ENCODE data around the gene MPP2. TPM values are rescaled to one million over a fixed set of nuclear protein-coding genes. Genes with fewer than 3 reads are reported as not detected.

Gene MPP2
- total RNA-seq, 1 donor from 2014 or later, result not detected

GRCh38 chr17:43877451-43878155 lies 29.7 kb downstream of the MPP2 start:
- ChIA-PET CTCF (interaction anchor here (0.9 to 1.7 kb wide), 4 partner anchors 18 to 291 kb away, joined by 3 to 8 read pairs (median 4); no protein-coding TSS in a partner anchor), POLR2A (interaction anchor here (0.6 kb wide), 1 partner anchor 33 kb away, joined by 3 read pairs; no protein-coding TSS in a partner anchor)
- ATAC-seq (ENCODE audit: low read depth) (no peak), DNase-seq (no peak)
- Mint-ChIP-seq H3K36me3 (ENCODE audit: low read depth) (no peaks in the 10 kb centered on the region), H3K27me3 (peaks cover 25% of the 10 kb centered on the region), H3K4me1 (no peaks in the 10 kb centered on the region), H3K27ac (no peak overlapping the region), H3K4me3 (no peak overlapping the region), H3K9me3 (no peaks in the 10 kb centered on the region)
- TF ChIP-seq, protein P1, sequence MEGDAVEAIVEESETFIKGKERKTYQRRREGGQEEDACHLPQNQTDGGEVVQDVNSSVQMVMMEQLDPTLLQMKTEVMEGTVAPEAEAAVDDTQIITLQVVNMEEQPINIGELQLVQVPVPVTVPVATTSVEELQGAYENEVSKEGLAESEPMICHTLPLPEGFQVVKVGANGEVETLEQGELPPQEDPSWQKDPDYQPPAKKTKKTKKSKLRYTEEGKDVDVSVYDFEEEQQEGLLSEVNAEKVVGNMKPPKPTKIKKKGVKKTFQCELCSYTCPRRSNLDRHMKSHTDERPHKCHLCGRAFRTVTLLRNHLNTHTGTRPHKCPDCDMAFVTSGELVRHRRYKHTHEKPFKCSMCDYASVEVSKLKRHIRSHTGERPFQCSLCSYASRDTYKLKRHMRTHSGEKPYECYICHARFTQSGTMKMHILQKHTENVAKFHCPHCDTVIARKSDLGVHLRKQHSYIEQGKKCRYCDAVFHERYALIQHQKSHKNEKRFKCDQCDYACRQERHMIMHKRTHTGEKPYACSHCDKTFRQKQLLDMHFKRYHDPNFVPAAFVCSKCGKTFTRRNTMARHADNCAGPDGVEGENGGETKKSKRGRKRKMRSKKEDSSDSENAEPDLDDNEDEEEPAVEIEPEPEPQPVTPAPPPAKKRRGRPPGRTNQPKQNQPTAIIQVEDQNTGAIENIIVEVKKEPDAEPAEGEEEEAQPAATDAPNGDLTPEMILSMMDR (IDR thresholded peaks at IDR 0.05), result no peak
- intact Hi-C loops (cut with micrococcal nuclease), result loop anchor here (1.0 to 2.0 kb wide), 4 partner anchors 61 to 291 kb away; no protein-coding TSS in a partner anchor

DNA sequence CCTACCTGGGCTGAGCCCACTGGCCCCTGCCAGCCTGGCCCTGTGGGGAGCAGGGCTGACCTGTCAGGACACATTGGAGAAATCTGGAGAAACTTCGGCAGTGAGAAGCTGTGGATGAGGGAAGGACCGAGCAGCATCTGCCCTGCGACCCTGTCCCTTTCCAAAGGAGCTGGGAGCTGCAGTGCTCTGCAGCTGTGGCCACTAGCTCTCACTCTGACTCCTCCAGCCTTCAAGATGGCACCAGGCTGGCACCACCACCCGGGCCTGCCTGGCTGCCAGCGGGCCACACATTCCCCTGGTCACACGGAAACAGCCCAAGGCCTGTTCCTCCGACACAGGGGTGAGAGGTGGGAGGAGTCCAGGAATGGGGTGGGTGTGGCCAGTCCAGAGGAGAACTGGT lies 30.3 kb downstream of the MPP2 start:
- ATAC-seq (ENCODE audit: low read depth) (no peak), DNase-seq (no peak)
- Mint-ChIP-seq H3K36me3 (ENCODE audit: low read depth) (no peaks in the 10 kb centered on the region), H3K27me3 (peaks cover 25% of the 10 kb centered on the region), H3K27ac (no peak overlapping the region), H3K4me1 (no peaks in the 10 kb centered on the region), H3K4me3 (no peak overlapping the region), H3K9me3 (no peaks in the 10 kb centered on the region)
- TF ChIP-seq, protein P1 (IDR thresholded peaks at IDR 0.05), result no peak
- POLR2A ChIA-PET, result no interaction called here
- intact Hi-C loops (cut with micrococcal nuclease), result no loop called here
- CTCF ChIA-PET, result interaction anchor here (1.7 kb wide), 1 partner anchor 34 kb away, joined by 4 read pairs; no protein-coding TSS in a partner anchor

DNA sequence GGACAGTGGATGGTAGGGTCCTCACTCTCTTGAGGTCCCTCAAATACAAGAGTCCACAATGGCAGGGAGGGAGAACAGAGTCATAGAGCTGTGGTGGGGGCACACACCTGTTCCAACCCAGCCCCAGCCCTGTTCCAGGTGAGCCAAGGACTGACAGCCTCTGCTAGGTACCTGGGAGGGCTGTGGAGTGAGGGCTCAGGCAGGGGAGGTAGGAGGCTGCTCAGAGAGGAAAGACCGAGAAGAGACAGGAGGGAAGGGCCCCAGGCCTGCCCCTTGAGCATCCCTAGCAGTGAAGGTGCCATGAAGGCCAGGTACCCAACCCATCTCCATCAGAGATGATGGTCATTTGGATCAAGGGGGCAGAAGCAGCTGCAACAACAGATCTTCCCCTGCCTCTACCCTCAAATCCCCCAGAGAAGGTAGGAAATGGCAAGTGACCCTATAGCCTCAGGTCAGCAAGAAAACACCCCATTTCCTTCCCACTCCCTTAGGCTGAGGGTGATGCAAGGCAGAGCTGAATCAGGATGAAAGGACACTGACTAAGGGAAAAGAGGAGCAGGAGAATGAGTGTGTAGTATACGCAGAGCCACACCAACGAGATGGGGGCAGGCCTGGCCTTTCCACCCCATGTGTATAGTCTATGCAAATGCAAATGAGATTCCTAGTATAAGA lies 31.7 kb downstream of the MPP2 start:
- DNase-seq, result no peak
- no peaks in the 10 kb centered on the region for H3K4me1 Mint-ChIP-seq
- no peaks in the 10 kb centered on the region for H3K9me3 Mint-ChIP-seq
- H3K27me3 Mint-ChIP-seq, result peaks cover 23% of the 10 kb centered on the region
- ChIA-PET CTCF (no interaction called here), POLR2A (no interaction called here)
- no peaks in the 10 kb centered on the region for H3K36me3 Mint-ChIP-seq (ENCODE audit: low read depth)
- TF ChIP-seq, protein P1 (IDR thresholded peaks at IDR 0.05), result no peak
- no peak overlapping the region for H3K27ac Mint-ChIP-seq
- no peak for ATAC-seq (ENCODE audit: low read depth)
- intact Hi-C loops (cut with micrococcal nuclease), result no loop called here
- H3K4me3 Mint-ChIP-seq, result no peak overlapping the region

DNA sequence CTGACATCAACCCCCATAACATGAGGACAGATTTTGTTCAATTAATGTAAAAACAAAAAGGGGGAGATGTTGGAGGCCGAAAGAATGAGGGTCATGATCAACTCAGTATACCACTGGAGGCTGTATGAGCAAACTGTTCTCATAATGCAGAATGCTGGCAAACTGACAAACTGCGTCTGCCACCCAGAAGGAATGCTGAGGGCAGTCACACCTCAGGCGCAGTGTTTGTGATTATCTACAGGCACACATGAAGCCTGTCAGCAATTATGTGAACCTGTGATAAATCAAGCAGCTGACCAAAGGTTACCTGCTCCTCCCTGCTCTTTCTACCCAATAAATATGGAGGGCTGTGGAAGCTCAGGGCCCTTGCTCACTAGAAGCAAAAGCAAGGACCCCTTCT lies 33.0 kb downstream of the MPP2 start:
- ChIA-PET CTCF (no interaction called here), POLR2A (no interaction called here)
- Mint-ChIP-seq H3K4me1 (no peaks in the 10 kb centered on the region), H3K27ac (no peak overlapping the region), H3K9me3 (no peaks in the 10 kb centered on the region), H3K27me3 (peaks cover 22% of the 10 kb centered on the region), H3K4me3 (no peak overlapping the region), H3K36me3 (ENCODE audit: low read depth) (no peaks in the 10 kb centered on the region)
- TF ChIP-seq, protein P1 (IDR thresholded peaks at IDR 0.05), result no peak
- DNase-seq, result no peak
- ATAC-seq (ENCODE audit: low read depth), result no peak
- intact Hi-C loops (cut with micrococcal nuclease), result no loop called here

DNA sequence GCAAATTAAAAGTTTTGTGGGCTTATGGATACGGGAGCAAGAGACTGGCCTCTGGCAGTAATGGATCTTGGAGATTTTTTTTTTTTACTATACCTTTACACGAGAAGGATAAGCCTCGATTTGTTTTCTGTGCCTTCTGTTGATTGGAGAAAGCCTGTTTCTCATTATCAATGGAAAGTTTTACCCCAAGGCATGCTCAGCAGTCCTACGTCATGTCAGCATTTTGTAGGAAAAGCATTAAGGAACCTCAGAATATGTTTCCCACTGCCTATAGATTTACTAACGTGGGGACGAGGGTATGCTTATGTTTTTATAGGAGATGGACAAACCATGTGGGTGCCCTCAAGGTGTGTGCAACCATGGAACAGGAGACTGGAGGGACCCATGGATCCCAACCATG lies 33.5 kb downstream of the MPP2 start:
- intact Hi-C loops (cut with micrococcal nuclease), result no loop called here
- H3K27ac Mint-ChIP-seq, result no peak overlapping the region
- no peaks in the 10 kb centered on the region for H3K36me3 Mint-ChIP-seq (ENCODE audit: low read depth)
- H3K4me1 Mint-ChIP-seq, result no peaks in the 10 kb centered on the region
- ATAC-seq (ENCODE audit: low read depth) (no peak), DNase-seq (no peak)
- POLR2A ChIA-PET, result no interaction called here
- TF ChIP-seq, protein P1 (IDR thresholded peaks at IDR 0.05), result no peak
- no peaks in the 10 kb centered on the region for H3K9me3 Mint-ChIP-seq
- H3K4me3 Mint-ChIP-seq, result no peak overlapping the region
- H3K27me3 Mint-ChIP-seq, result peaks cover 19% of the 10 kb centered on the region
- CTCF ChIA-PET, result no interaction called here
